K562 (cell line): Measurements from ENCODE around the gene TENM3.

Experiments used
- CHD2 ChIP-seq: IDR thresholded peaks from 2 replicates; pipeline ENCODE4 v1.6.1; 2011; ENCODE audit warnings: low read depth, low read length
- HDAC6 ChIP-seq: IDR thresholded peaks from 2 replicates; pipeline ENCODE4 v1.6.1; 2012; ENCODE audit warnings: low read depth, mild to moderate bottlenecking, control low read depth, inconsistent platforms, low read length, moderate library complexity
- MIER1 ChIP-seq: fragments of 450-650 bp; IDR thresholded peaks from 2 replicates; pipeline ENCODE4 v1.6.1; 2016; ENCODE audit warnings: antibody characterized with exemption, mild to moderate bottlenecking, low read depth
- TF ChIP-seq, protein P1 (sequence below): sonication (generic); formaldehyde crosslinking; IDR thresholded peaks from 2 replicates; pipeline ENCODE4 v1.8.0; 2022; ENCODE audit warnings: missing genetic modification reagents, mild to moderate bottlenecking, borderline replicate concordance
- TF ChIP-seq, protein P2 (sequence below): sonication (generic); formaldehyde crosslinking; IDR thresholded peaks from 2 replicates; pipeline ENCODE4 v1.5.0; 2020; ENCODE audit warnings: missing genetic modification reagents
- TF ChIP-seq, protein P3 (sequence below): fragments of 250-450 bp; sonication (Bioruptor Pico); IDR thresholded peaks from 2 replicates; pipeline ENCODE4 v1.8.0; 2021; ENCODE audit warnings: mild to moderate bottlenecking, moderate library complexity

DNA sequence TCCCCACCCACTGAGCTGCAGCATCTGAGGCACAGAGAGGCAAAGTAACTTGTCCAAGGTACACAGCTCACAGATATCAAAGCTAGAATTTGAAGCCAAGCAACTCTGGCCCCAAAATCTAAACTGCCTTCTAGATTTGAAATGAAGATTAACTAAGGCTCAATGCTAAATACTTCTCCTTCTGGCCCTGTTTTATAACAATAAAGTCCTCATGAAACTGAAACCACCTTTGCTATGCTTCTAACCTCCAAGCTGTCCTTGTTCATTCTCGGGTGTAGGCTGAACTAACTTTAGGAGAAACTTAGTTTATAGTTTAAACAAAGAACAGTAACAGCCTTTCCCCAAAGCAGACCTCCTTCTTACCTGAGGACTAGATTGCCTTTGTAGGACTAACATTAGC is 580.4 kb downstream of the TENM3 start:
- TF ChIP-seq, protein P1, sequence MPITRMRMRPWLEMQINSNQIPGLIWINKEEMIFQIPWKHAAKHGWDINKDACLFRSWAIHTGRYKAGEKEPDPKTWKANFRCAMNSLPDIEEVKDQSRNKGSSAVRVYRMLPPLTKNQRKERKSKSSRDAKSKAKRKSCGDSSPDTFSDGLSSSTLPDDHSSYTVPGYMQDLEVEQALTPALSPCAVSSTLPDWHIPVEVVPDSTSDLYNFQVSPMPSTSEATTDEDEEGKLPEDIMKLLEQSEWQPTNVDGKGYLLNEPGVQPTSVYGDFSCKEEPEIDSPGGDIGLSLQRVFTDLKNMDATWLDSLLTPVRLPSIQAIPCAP (CRISPR knock-in tag) = no peak
- TF ChIP-seq CHD2 (no peak), HDAC6 (no peak), MIER1 (no peak)
- TF ChIP-seq, protein P2, sequence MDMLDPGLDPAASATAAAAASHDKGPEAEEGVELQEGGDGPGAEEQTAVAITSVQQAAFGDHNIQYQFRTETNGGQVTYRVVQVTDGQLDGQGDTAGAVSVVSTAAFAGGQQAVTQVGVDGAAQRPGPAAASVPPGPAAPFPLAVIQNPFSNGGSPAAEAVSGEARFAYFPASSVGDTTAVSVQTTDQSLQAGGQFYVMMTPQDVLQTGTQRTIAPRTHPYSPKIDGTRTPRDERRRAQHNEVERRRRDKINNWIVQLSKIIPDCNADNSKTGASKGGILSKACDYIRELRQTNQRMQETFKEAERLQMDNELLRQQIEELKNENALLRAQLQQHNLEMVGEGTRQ (CRISPR knock-in tag) = no peak
- TF ChIP-seq, protein P3, sequence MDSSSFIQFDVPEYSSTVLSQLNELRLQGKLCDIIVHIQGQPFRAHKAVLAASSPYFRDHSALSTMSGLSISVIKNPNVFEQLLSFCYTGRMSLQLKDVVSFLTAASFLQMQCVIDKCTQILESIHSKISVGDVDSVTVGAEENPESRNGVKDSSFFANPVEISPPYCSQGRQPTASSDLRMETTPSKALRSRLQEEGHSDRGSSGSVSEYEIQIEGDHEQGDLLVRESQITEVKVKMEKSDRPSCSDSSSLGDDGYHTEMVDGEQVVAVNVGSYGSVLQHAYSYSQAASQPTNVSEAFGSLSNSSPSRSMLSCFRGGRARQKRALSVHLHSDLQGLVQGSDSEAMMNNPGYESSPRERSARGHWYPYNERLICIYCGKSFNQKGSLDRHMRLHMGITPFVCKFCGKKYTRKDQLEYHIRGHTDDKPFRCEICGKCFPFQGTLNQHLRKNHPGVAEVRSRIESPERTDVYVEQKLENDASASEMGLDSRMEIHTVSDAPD = no peak
